Lung microvascular endothelial cell (primary cell): ENCODE measurements around the gene PHLDB2. TPM values are rescaled to one million over a fixed set of nuclear protein-coding genes. Genes with fewer than 3 reads are reported as not detected.

Experiments used
- DNase-seq, 2 donors: peaks; one replicate each; pipeline versions ENCODE4 v3.0.0 to v3.0.0-alpha.2; 2010; ENCODE audit warnings: low read depth in 2 of 2
- total RNA-seq: library from RNA; depleted of rRNA; stranded (reverse); fragments of >200 nt; gene quantifications from 2 replicates; pipeline ENCODE4 v1.2.1, GENCODE V29; 2014

Gene PHLDB2
- total RNA-seq, 1 donor from 2014 or later: 50.6 TPM

DNA sequence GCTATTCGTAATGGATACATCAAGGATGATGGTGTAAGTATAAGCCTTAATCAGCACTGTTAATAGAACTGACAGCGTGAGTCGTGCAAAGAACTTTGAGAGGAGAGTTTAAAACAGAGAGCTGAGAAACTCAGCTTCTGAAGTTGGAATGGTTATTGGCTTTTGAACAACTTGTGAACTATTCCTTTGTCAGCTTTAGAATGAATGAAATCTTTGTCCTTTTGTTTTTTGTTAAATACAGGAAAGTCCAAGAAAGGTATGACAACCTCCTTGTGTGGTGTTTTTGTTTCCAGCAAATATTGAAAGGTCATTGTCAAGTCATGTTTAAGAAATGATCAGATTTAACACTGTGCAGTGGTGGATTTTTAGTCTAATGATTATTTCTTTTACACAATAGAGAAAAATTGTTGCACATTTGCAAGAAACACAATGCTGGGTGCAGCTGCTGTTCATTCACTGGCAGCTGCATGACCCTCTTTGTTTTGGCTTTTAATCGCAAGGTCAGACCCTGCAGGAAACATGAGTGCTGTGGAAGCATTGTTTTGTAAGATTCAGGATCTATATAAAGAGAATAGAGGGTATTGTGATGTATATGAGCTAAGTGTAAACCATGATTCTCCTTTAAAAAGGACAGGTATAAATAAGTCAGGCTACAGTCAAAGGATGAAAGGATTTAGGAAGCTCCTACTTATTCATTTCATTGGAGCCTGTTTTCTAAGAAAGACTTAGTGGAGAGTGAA lies 98.1 kb downstream of the PHLDB2 start:
- peak; percentile 75 to 90 for DNase-seq

DNA sequence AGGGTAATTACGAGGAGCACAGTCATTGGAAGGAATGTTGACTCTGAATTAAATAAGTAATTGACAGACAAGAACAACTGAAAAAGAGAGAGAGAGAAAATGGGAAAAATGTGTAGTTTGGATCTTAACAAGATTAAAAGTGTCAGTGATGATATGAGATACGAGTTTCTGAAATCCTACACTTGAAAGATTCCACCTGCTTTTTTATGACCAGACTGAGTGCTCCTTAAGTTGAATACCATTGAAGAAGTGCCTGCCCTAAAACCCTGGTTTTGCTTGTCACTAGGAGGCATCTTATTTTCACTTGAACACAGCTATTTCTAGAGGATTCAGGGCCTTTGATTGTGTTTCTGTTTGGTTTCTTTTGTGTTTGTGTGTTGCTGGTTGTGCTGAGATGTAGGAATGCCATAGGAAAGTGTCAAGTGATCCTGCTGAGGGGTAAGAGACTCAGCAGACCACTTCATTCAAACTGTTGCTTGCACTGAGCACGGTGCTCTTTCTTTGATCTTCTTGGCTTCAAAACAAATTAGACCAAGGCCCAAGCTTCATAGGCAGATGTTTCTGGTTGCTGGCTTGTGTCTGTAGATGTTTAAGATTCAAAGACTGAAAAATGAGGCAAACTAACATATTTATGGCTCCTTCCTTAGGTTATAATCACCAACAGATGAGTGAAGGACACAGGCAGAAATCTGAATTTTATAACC lies 102.5 kb downstream of the PHLDB2 start:
- no peak for DNase-seq

DNA sequence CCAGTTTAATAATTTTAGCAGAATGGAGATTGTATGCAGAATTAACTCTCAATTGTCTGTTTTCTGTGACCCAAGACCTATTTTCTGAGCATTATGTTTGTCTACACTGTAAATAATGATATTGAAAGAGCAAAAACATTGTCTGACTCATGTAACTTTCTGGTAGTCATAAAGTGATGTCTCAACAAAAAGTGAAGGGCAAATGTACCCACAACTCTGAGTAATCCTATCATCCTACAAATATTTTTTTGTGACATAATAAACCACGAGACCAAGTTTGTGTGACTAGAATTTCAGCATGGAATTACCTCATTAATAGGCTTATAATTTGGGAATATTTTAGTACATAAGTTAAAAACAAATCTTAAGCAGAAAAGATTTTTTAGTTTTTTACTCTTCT lies 104.4 kb downstream of the PHLDB2 start:
- peak in 1 of 2 donors; percentile 73 for DNase-seq

DNA sequence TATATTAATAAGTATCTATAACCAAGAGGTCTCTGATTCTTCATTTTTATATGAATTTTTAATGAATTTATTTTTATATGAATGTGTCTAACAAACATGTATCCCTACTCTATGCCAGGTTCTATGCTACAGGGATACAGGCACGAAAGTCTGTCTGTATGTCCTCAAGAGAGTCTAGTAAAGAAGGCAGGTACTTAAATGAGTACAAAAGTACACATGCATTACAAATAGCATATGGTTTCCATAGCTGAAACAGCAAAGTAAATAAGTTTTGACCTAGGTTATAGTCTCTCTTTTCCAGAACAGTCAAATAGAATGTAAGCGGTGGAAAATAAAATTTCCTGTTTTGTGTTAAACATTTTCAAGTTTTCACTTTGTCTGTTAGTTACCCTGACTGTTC lies 106.4 kb downstream of the PHLDB2 start:
- no peak for DNase-seq

DNA sequence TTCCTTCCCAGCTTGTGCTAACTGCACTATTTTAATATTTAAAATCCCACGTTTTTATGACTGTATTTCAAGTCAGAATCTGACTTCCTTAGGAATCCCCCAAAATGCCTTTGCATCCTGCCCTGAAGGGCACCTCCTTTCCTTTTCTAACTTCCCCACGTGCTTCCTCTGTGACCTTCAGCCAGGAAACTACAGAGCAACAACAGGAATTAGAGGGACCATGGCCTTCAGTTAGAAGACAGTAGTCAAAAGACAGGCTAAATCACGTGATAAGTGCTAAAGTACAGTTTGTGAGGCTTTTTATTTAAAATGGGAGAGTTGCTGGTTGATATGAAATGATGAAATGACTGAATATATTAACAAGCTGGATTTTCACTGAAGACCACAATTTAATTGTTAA lies 108.0 kb downstream of the PHLDB2 start:
- DNase-seq: peak; percentile 49 to 82

GRCh38 chr3:111967651-111968274 lies 108.7 kb downstream of the PHLDB2 start:
- DNase-seq: peak; percentile 83 to 87

DNA sequence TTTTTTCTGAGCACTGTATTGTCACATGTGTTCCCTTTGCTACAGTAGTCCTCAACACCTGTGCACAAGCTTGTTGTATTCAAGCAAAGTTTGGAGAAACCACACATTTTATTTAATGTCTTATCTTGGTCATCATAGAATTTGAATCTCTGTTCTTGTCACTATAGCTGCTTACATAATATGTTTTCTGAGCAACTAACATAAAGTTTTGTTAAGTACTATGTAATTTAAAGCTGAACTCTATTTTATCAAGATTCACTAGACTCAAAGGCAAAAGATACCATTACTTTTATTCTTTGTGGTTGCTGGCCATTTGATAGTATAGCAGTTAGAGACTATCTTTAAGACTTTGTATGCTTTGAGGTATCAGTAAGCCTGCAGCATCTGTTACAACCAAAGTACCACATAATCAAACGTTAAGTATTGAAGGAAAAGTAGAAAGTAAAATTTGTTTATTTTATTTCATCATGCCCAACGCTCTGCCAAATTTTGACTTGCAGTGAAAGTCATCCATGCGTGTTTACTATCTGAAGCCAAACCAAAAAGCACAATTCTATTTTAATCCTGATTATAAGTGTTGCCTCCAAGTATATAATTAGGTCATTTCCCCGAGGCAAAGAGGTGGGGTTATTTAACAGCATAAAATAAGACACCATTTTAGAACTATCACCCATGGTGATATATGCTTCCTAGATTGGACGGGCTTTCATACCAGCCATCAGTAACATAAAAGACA lies 109.4 kb downstream of the PHLDB2 start:
- DNase-seq: no peak

GRCh38 chr3:111970376-111970775 lies 111.3 kb downstream of the PHLDB2 start:
- DNase-seq: no peak

- DNase-seq: no peak
Measured at GRCh38 chr3:111971533-111972130, 112.6 kb downstream of the PHLDB2 start.

GRCh38 chr3:111972891-111973290 lies 113.8 kb downstream of the PHLDB2 start:
- DNase-seq: no peak

- DNase-seq: no peak
Measured at GRCh38 chr3:111975131-111975530, 116.1 kb downstream of the PHLDB2 start.

- no peak for DNase-seq
Measured at GRCh38 chr3:111976254-111976653, 117.2 kb downstream of the PHLDB2 start.

- peak; percentile 96 to 99 for DNase-seq
Measured at GRCh38 chr3:111978583-111979433, 119.7 kb downstream of the PHLDB2 start, which contains the start of gene ABHD10. TSS of gene ABHD10 (plus strand) at chr3:111979026. CDS start at chr3:111979062, 36 bp downstream.

- DNase-seq: peak; percentile 30 to 35
Measured at GRCh38 chr3:111979434-111980038, 120.5 kb downstream of the PHLDB2 start.

- DNase-seq: no peak
Measured at GRCh38 chr3:111980716-111981456, 121.8 kb downstream of the PHLDB2 start.

- no peak for DNase-seq
Measured at GRCh38 chr3:111981457-111981763, 122.3 kb downstream of the PHLDB2 start.

GRCh38 chr3:111984636-111985298 lies 125.7 kb downstream of the PHLDB2 start:
- DNase-seq: no peak

DNA sequence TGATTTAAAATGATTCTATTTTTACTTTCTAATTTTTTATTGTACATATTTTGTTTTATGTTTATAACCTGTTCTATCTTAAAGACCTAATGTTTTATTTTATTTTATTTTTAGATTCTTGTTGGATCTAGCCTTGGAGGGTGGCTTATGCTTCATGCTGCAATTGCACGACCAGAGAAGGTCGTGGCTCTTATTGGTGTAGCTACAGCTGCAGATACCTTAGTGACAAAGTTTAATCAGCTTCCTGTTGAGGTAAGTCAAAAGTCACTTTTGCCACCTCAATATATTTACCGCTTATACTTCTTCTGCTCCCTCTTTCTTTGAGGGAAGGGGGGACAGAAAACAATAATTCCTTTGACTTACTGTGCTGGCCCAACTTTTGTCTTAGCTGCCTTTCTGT lies 127.7 kb downstream of the PHLDB2 start:
- DNase-seq: no peak
